ENCODE results near the gene SYT15B. TPM values are rescaled to one million over a fixed set of nuclear protein-coding genes. Genes with fewer than 3 reads are reported as not detected.
"Not testable (repeated sequence)": the region's sequence is repeated elsewhere in the genome, so short reads cannot be mapped to it uniquely, and the experiment has no call there.

SYT15B gene
- total RNA-seq, 1 donor from 2014 or later, result 1.1 TPM

DNA sequence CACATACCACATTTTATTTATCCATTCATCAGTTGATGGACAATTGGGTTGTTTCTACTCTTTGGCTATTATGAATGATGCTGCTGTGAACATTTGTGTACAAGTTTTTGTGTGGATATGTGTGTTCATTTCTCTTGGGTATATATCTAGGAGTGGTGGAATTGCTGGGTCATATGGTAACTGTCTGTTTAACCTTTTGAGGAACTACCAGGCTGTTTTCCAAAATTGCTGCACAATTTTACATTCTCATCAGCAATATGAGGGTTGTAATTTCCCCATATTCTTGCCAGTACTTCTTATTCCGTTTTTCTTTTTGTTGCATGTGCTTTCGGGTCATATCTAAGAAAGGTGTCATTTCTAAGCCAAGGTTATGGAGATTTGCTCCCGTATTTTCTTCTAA is 38.3 kb downstream of the SYT15B start:
- DNase-seq, result not testable (repeated sequence)

DNA sequence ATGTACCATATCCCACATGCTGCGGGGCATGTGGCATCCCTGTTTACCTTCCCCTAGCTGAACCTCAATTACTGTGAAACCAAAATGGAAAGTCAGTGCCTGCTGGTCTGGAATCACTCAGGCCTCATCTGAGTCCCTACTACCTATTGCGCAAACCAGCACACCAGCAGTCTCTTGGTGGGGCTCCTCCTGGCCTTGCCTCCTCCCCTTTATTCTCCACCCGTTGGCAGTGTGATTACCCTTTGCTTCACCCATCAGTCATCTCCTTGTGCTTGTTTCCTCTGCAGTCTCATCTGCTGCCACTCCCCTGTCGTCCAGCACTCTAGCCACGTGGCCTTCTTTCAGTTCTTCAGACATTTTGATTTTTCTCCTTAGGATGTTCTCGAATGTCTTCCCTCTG is 39.3 kb downstream of the SYT15B start:
- not testable (repeated sequence) for DNase-seq

DNA sequence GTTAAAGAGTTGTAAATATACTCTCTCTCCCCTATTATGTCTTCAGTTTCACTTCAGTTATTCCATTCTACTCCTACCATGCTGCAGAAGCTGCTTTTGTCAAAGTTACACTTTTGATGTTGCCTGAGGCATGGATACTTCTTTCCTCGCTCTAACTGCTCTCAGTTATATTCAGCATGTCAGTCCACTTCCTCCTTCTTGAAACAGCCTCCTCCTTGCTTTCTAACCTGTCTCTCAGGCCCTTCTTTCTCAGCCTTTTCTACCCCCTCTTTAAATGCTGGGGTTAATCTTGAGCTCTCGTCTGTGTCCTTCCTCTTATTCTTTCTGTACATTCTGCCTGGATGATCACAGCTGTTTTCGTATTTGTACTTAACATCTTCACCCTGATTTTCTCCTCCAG is 40.0 kb downstream of the SYT15B start:
- not testable (repeated sequence) for DNase-seq

DNA sequence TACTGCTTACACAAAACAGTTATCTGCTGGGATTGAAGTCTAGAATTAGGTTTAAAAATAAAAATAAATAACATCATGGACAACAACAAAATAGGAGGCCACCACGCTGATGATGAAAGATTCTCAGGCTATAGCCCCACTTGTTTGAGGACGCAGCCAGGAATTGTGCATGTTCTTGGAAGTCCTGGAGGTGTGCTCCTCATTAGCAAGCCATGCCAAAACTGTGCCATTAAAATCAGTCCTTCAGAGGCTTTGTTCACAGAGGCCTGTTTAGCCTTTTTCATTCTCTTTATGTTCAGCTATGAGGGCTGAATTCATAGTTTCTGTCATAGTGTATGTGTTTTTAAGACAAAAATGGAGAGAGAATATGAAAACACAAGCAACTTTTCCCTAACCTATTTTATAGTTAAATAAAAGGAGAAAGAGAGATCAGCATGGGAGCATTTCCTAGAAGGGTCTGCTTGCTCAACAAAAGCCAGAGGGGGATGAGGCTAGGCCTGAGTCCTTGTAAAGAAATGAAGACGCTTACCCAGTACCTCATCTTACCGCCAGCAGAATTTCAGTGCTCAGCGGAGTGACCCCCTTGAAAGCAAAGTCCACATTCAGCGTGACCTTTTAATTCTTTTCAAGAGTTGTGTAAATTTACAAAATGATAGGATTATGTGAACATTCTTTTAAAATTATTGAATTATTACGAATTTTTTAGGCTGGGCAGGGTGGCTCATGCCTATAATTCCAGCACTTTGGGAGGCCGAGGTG is 46.2 kb downstream of the SYT15B start:
- not testable (repeated sequence) for DNase-seq

Other genes with a start within 250 kb of the SYT15B start
- 2.2 TPM for gene AGAP9, start 240.0 kb downstream of the SYT15B start, total RNA-seq
- not detected for gene NPY4R2, start 155.1 kb upstream of the SYT15B start, total RNA-seq
- gene FAM25C, start 236.2 kb upstream of the SYT15B start, total RNA-seq, result not detected